GM21737 (cell line): Measurements from ENCODE around the gene SAMD15.
"Not testable (repeated sequence)": the region's sequence is repeated elsewhere in the genome, so short reads cannot be mapped to it uniquely, and the experiment has no call there.

Experiments
- ATAC-seq: cut with Tn5 transposase; IDR thresholded peaks from one replicate; pipeline ENCODE4 v1.9.1; 2021; ENCODE audit warnings: mild to moderate bottlenecking, moderate library complexity; ENCODE audit not compliant: unreplicated experiment

Gene SAMD15

DNA sequence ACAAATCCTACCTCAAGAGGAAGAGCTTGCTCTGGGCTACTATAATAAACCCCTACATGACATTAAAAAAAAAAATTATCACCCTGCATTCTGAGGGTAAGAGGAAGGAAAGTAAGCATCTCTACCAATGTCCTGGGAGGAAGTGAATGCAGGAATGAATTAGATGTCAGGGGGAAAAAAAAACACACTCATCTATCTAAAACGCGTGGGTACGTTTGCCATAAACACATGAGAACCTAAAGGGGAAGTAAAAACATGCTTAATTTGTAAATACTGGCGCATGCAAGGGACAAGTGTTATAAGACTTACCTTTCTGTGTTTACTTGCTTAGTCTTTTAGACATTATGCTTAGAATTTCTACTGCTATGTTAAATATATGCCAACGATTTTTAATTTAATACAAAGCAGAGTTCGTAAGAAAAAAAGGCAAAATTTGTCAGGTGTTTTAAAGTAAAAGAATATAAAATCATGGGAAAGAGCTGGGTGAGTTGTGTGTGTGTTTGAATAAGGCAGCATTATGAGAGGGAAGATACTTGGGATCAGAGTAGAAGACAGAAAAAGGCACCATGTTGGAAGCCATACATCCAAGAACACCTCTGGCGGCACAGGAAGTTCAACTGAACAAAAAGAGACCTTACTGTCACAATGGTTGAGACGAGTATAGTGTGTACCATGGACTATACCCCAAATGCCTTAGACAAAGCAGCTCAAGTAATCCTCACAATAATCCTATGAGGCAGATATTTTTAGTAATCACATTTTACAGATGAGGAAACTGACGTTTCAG lies 1.8 kb upstream of the SAMD15 start:
- no peak for ATAC-seq

GRCh38 chr14:77375973-77376770 lies 1.0 kb upstream of the SAMD15 start:
- ATAC-seq, result peak; percentile 22

GRCh38 chr14:77377502-77377844 lies 294 bp downstream of the SAMD15 start:
- no peak for ATAC-seq

- ATAC-seq, result no peak
These were observed 1.5 kb downstream of the SAMD15 start for GRCh38 chr14:77378701-77379100.

DNA sequence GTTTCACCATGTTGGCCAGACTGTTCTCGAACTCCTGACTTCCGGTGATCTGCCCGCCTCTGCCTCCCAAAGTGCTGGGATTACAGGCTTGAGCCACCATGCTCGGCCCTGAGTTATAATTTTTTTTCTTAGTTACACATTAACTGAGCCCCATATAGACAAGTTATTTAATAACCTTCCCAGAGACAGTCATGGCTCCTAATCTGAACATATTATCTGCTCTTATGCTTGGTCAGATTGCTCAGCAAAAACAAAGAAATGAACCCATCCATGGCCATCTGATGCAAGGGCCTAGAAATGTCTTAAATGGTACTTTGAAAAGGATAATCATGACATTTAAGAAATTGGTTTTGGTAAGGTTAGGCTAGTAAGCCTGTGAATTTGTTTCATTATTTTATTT lies 13.0 kb downstream of the SAMD15 start:
- no peak for ATAC-seq

GRCh38 chr14:77400216-77400615 lies 23.0 kb downstream of the SAMD15 start:
- no peak for ATAC-seq

DNA sequence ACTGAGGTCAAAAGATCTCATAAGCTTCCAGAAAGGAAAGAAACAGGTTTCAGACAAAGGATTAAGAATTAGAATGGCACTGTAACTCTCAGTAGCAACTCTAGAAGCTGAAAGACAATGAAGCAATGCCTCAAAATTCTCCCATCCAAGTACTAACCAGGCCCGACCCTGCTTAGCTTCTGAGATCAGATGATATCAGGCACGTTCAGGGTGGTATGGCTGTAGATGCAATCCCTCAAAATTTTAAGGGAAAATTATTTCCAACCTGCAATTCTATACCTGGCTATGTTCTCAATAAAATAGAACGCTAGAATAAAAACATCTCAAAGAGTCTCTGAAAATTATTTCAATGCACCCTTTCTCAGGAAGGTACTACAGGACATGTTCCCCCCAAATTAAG lies 26.6 kb downstream of the SAMD15 start:
- no peak for ATAC-seq

DNA sequence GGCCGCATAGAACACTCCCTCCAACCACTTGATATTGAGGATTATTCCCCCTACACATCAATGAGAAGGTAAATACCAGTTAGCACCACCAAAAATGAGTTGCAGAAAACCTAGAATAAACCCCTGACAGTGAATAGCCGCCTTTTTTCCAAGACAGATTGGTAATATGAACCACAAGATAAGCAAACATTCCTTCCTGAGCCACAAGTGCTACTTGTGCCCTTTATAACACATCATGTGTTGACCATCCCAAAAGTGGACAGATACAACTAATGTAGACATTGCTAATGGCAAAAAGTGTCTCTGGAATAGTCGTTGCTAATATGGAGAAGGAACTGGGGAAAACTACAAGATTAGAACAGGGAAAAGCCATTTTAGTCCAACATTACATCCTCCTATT lies 28.9 kb downstream of the SAMD15 start:
- ATAC-seq, result no peak

GRCh38 chr14:77406718-77407117 lies 29.5 kb downstream of the SAMD15 start:
- ATAC-seq, result no peak

DNA sequence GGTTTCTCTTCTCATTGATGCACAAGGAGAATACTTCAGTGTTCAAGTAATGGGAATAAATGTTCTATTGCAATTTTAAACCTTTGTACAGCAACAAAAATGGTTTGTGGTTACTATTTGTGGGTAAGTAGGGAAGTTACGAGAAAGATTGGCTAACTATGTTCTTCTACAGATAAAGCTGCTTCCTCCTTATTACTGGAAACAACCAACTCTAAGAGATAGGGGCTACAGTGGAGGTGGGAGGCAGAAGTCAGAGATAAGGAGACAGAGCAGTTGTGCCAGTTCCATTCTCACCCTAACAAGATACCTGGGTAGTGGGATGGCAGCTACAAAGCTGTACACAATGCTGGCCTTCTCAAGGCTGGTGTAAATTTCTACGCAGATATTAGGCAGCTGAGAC lies 30.0 kb downstream of the SAMD15 start:
- ATAC-seq, result no peak

GRCh38 chr14:77409131-77409533 lies 32.0 kb downstream of the SAMD15 start:
- ATAC-seq, result no peak

DNA sequence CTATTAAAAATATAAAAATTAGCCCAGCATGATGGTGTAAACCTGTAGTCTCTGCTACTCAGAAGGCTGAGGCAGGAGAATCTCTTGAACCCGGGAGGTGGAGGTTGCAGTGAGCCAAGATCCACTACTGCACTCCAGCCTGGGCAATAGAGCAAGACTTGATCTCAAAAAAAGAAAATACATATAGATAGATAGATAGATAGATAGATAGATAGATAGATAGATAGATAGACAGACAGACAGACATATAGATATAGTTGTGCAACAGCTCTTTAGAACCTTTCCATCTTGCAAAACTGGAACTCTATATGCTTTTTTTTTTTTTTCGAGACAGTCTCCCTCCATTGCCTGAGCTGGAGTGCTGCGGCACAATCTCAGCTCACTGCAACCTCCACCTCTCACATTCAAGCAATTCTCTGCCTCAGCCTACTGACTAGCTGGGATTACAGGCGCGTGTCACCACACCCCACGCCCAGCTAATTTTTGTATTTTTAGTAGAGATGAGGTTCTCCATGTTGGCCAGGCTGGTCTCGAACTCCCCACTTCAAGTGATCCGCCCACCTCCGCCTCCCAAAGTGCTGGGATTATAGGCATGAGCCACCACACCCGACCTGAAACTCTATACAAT lies 38.3 kb downstream of the SAMD15 start:
- ATAC-seq, result not testable (repeated sequence)

GRCh38 chr14:77416098-77416497 lies 38.9 kb downstream of the SAMD15 start:
- not testable (repeated sequence) for ATAC-seq

DNA sequence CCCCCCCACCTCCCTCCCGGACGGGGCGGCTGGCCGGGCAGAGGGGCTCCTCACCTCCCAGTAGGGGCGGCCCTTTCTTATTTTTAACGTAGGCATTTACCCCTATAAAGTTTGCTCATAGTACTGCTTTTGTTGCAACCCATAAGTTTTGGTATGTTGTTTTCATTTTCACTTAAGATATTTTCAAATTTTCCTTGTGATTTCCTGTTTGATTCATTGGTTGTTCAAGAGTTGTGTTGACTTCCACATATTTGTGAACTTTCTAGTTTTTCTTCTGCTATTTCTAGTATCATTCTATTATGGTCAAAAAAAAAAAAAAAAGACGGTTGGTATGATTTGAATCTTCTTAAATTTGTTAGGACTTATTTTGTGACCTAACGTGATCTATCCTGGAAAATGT lies 39.7 kb downstream of the SAMD15 start:
- no peak for ATAC-seq

DNA sequence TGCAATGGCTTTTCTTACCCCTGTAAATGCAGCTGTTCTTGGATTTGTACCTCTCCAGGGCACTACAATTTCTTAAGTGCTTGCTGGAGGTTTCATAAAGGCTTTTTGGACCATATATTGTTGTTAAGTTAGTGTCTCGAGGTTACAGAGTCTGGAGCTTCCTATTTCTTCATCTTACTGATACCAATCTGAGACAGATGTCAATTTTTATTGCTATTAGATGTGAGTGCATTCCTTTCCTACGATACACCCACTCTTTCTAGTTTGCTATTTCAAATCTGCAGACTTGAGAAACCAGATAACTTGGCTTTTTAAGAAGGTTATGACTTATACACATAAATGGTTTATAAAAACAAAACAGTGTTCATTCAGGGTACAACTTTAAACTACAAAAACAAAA lies 44.0 kb downstream of the SAMD15 start:
- no peak for ATAC-seq

DNA sequence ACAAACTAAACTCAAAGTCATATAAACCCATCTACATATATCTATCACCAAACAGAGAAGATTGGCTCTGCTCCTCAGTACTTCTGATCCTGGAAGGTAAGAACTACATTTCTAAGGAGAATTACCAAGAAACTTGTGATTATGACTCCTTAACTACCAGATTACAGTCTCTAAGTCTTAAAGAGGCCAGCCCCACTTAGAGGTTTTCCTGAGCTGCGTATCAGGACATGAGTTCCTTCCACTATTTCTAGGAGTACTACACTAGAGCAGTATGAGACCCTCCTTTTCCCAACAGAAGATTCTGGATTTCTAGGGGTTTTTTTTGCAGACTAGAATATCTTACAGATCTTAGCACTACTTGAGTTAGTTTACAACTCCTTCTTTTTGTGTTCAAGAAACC lies 46.2 kb downstream of the SAMD15 start, which contains the start of gene NOXRED1:
NOXRED1 (minus strand) TSS at position 101 of the 400 bp plus-strand sequence. CDS start 634 bp downstream, outside the sequence.
- ATAC-seq, result no peak

DNA sequence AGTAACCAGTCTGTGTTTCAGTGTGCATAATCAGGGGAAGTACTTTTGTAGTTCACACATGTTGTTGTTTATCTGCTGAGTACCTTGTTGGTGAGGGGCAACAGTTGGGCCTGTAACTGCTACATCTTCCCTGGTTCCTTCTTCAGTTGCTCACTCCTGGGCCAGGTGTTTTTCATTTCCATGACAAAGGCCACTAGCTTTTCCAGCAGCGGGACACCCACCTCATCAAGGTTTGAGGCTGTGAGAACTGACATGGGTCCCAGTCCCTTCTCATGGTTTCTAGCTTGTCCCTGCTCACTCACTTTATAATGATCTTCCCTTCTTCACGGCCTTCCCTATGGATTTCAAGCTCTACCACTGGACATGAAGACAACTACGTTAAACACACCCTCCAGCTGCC lies 47.7 kb downstream of the SAMD15 start:
- no peak for ATAC-seq

DNA sequence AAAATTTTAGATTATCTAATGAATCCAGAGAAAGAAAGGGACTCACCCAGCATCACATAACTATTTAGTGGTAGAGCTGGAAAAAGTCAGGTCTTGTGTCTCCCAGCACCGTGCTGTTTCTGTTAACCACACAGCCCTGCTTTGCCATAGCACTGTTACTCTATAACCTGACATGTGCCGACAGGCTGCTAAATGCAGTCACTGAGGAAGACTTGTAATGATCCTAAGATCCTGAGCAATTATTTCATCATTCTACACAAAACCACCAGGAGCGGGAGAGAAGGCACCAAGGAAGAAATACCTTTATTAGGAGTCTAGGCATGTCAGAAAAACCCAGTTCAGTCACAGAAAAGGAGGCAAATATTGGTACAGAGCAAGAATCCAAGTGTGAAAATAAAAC lies 49.2 kb downstream of the SAMD15 start:
- ATAC-seq, result no peak

GRCh38 chr14:77436042-77436441 lies 58.9 kb downstream of the SAMD15 start:
- ATAC-seq, result no peak

DNA sequence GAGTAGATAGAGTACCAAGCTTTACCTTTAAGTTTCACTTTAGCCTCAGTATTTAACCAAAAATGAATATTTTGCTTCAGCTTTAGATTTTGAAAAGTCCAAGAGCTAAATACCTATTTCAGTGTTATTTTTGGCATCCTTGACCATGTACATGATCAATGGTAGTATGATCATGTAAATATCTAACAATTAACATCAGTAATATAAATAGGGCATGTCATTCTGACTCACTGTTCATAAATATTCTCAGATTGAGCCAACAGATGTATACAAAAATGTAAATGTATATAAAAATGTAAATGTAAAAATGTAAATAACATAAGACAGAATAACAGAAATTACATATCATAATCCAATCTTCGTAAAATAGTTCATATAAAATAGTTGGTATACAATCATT lies 61.4 kb downstream of the SAMD15 start:
- ATAC-seq, result no peak

DNA sequence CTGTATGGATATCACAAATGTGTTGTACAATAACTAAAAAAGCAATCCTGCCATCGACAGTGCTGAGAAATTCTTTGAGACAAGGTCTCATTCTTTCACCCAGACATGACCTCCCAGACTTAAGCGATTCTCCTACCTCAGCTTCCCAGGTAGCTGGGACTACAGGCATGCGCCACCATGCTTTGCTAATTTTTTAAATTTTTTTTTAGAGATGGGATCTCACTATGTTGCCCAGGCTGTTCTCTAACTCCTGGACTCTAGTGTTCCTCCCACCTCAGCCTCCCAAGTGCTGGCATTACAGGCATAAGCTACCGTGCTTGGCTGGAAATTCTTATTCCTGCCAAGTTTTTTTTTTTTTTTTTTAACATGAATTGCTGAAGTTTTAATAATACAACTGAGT lies 62.7 kb downstream of the SAMD15 start:
- ATAC-seq, result no peak
